ENCODE data around the gene HTRA3.

Gene HTRA3

GRCh38 chr4:8296491-8296890 is 26.9 kb downstream of the HTRA3 start:
- no peaks in the 10 kb centered on the region for H3K79me1 ChIP-seq (ENCODE audit: low read length)
- no peak overlapping the region for H2BK15ac ChIP-seq (replicated peaks; ENCODE audit: low read depth)
- no peak overlapping the region for H3K18ac ChIP-seq (ENCODE audit: low read length)
- no peaks in the 10 kb centered on the region for H3K36me3 ChIP-seq (ENCODE audit: control insufficient read depth, insufficient read depth, low read length)
- no peak overlapping the region for H3K56ac ChIP-seq (ENCODE audit: low read length)
- no peak overlapping the region for H2BK120ac ChIP-seq (ENCODE audit: low read depth, low read length)
- H3K9ac ChIP-seq (ENCODE audit: low read length): no peak overlapping the region
- no peak overlapping the region for H2BK5ac ChIP-seq (ENCODE audit: low read length)
- H3K27ac ChIP-seq (ENCODE audit: low read depth, low read length): no peak overlapping the region
- H4K8ac ChIP-seq (ENCODE audit: low read depth, low read length): no peak overlapping the region
- no peaks in the 10 kb centered on the region for H3K79me2 ChIP-seq (ENCODE audit: control insufficient read depth, insufficient read depth, low read length)
- H3K4me3 ChIP-seq (ENCODE audit: low read length): no peak overlapping the region
- DNase-seq: no peak
- H3K23ac ChIP-seq (ENCODE audit: low read length): no peak overlapping the region
- H2AK5ac ChIP-seq (ENCODE audit: low read length): no peak overlapping the region
- no peak overlapping the region for H3K4me2 ChIP-seq (ENCODE audit: low read length)
- no peaks in the 10 kb centered on the region for H3K4me1 ChIP-seq (ENCODE audit: control insufficient read depth, low read depth, low read length)
- WGBS (ENCODE audit: extremely low coverage, insufficient coverage, low lambda C conversion rate): no CpG with 5 or more reads among the region's 3 CpGs
- H3K4ac ChIP-seq (ENCODE audit: low read depth, low read length): no peak overlapping the region
- no peak overlapping the region for H4K5ac ChIP-seq (ENCODE audit: low read length)
- no peaks in the 10 kb centered on the region for H3K27me3 ChIP-seq (ENCODE audit: insufficient read depth, low read length, poor library complexity)

- Histone ChIP-seq H3K27me3 (ENCODE audit: insufficient read depth, low read length, poor library complexity) (no peaks in the 10 kb centered on the region), H3K23ac (ENCODE audit: low read length) (no peak overlapping the region), H2AK5ac (ENCODE audit: low read length) (no peak overlapping the region), H4K8ac (ENCODE audit: low read depth, low read length) (no peak overlapping the region), H3K79me1 (ENCODE audit: low read length) (no peaks in the 10 kb centered on the region), H4K5ac (ENCODE audit: low read length) (no peak overlapping the region), H3K4me1 (ENCODE audit: control insufficient read depth, low read depth, low read length) (no peaks in the 10 kb centered on the region), H3K4ac (ENCODE audit: low read depth, low read length) (no peak overlapping the region), H2BK5ac (ENCODE audit: low read length) (no peak overlapping the region), H3K79me2 (ENCODE audit: control insufficient read depth, insufficient read depth, low read length) (no peaks in the 10 kb centered on the region), H3K56ac (ENCODE audit: low read length) (no peak overlapping the region), H2BK15ac (replicated peaks; ENCODE audit: low read depth) (no peak overlapping the region), H3K27ac (ENCODE audit: low read depth, low read length) (no peak overlapping the region), H3K4me3 (ENCODE audit: low read length) (no peak overlapping the region), H2BK120ac (ENCODE audit: low read depth, low read length) (no peak overlapping the region), H3K4me2 (ENCODE audit: low read length) (no peak overlapping the region), H3K9ac (ENCODE audit: low read length) (no peak overlapping the region), H3K36me3 (ENCODE audit: control insufficient read depth, insufficient read depth, low read length) (no peaks in the 10 kb centered on the region), H3K18ac (ENCODE audit: low read length) (no peak overlapping the region)
- no peak for DNase-seq
- WGBS (ENCODE audit: extremely low coverage, insufficient coverage, low lambda C conversion rate): no CpG with 5 or more reads among the region's 9 CpGs
Observed at GRCh38 chr4:8297141-8297601, 27.6 kb downstream of the HTRA3 start.

GRCh38 chr4:8297691-8298485 is 28.3 kb downstream of the HTRA3 start:
- no peak overlapping the region for H2AK5ac ChIP-seq (ENCODE audit: low read length)
- no peak overlapping the region for H3K56ac ChIP-seq (ENCODE audit: low read length)
- no peaks in the 10 kb centered on the region for H3K4me1 ChIP-seq (ENCODE audit: control insufficient read depth, low read depth, low read length)
- no peak overlapping the region for H4K8ac ChIP-seq (ENCODE audit: low read depth, low read length)
- no peaks in the 10 kb centered on the region for H3K36me3 ChIP-seq (ENCODE audit: control insufficient read depth, insufficient read depth, low read length)
- H3K4me2 ChIP-seq (ENCODE audit: low read length): no peak overlapping the region
- H3K27ac ChIP-seq (ENCODE audit: low read depth, low read length): no peak overlapping the region
- H3K79me1 ChIP-seq (ENCODE audit: low read length): no peaks in the 10 kb centered on the region
- WGBS (ENCODE audit: extremely low coverage, insufficient coverage, low lambda C conversion rate): no CpG with 5 or more reads among the region's 20 CpGs
- H3K27me3 ChIP-seq (ENCODE audit: insufficient read depth, low read length, poor library complexity): no peaks in the 10 kb centered on the region
- DNase-seq: no peak
- H2BK5ac ChIP-seq (ENCODE audit: low read length): no peak overlapping the region
- no peak overlapping the region for H3K23ac ChIP-seq (ENCODE audit: low read length)
- H2BK120ac ChIP-seq (ENCODE audit: low read depth, low read length): no peak overlapping the region
- H2BK15ac ChIP-seq (replicated peaks; ENCODE audit: low read depth): no peak overlapping the region
- no peak overlapping the region for H4K5ac ChIP-seq (ENCODE audit: low read length)
- no peaks in the 10 kb centered on the region for H3K79me2 ChIP-seq (ENCODE audit: control insufficient read depth, insufficient read depth, low read length)
- no peak overlapping the region for H3K4me3 ChIP-seq (ENCODE audit: low read length)
- no peak overlapping the region for H3K9ac ChIP-seq (ENCODE audit: low read length)
- H3K4ac ChIP-seq (ENCODE audit: low read depth, low read length): no peak overlapping the region
- H3K18ac ChIP-seq (ENCODE audit: low read length): no peak overlapping the region

- H3K9ac ChIP-seq (ENCODE audit: low read length): no peak overlapping the region
- no peak for DNase-seq
- H3K36me3 ChIP-seq (ENCODE audit: control insufficient read depth, insufficient read depth, low read length): no peaks in the 10 kb centered on the region
- H4K8ac ChIP-seq (ENCODE audit: low read depth, low read length): no peak overlapping the region
- no peaks in the 10 kb centered on the region for H3K79me1 ChIP-seq (ENCODE audit: low read length)
- H3K4me3 ChIP-seq (ENCODE audit: low read length): no peak overlapping the region
- 100% methylated on average over 1 of the region's 1 CpG for WGBS (ENCODE audit: extremely low coverage, insufficient coverage, low lambda C conversion rate)
- H2BK5ac ChIP-seq (ENCODE audit: low read length): no peak overlapping the region
- H3K18ac ChIP-seq (ENCODE audit: low read length): no peak overlapping the region
- no peak overlapping the region for H2BK15ac ChIP-seq (replicated peaks; ENCODE audit: low read depth)
- H3K27me3 ChIP-seq (ENCODE audit: insufficient read depth, low read length, poor library complexity): no peaks in the 10 kb centered on the region
- H4K5ac ChIP-seq (ENCODE audit: low read length): no peak overlapping the region
- H3K23ac ChIP-seq (ENCODE audit: low read length): no peak overlapping the region
- no peaks in the 10 kb centered on the region for H3K79me2 ChIP-seq (ENCODE audit: control insufficient read depth, insufficient read depth, low read length)
- H3K4ac ChIP-seq (ENCODE audit: low read depth, low read length): no peak overlapping the region
- H3K27ac ChIP-seq (ENCODE audit: low read depth, low read length): no peak overlapping the region
- no peak overlapping the region for H2BK120ac ChIP-seq (ENCODE audit: low read depth, low read length)
- no peak overlapping the region for H3K56ac ChIP-seq (ENCODE audit: low read length)
- H2AK5ac ChIP-seq (ENCODE audit: low read length): no peak overlapping the region
- no peaks in the 10 kb centered on the region for H3K4me1 ChIP-seq (ENCODE audit: control insufficient read depth, low read depth, low read length)
- no peak overlapping the region for H3K4me2 ChIP-seq (ENCODE audit: low read length)
Observed at GRCh38 chr4:8300832-8301231, 31.3 kb downstream of the HTRA3 start.

GRCh38 chr4:8301851-8302730 is 32.5 kb downstream of the HTRA3 start:
- Histone ChIP-seq H2AK5ac (ENCODE audit: low read length) (no peak overlapping the region), H2BK5ac (ENCODE audit: low read length) (no peak overlapping the region), H3K27ac (ENCODE audit: low read depth, low read length) (no peak overlapping the region), H3K23ac (ENCODE audit: low read length) (no peak overlapping the region), H3K56ac (ENCODE audit: low read length) (no peak overlapping the region), H3K79me1 (ENCODE audit: low read length) (no peaks in the 10 kb centered on the region), H4K8ac (ENCODE audit: low read depth, low read length) (no peak overlapping the region), H2BK15ac (replicated peaks; ENCODE audit: low read depth) (no peak overlapping the region), H3K36me3 (ENCODE audit: control insufficient read depth, insufficient read depth, low read length) (no peaks in the 10 kb centered on the region), H2BK120ac (ENCODE audit: low read depth, low read length) (no peak overlapping the region), H3K79me2 (ENCODE audit: control insufficient read depth, insufficient read depth, low read length) (no peaks in the 10 kb centered on the region), H3K4ac (ENCODE audit: low read depth, low read length) (no peak overlapping the region), H3K4me2 (ENCODE audit: low read length) (no peak overlapping the region), H3K18ac (ENCODE audit: low read length) (no peak overlapping the region), H4K5ac (ENCODE audit: low read length) (no peak overlapping the region), H3K27me3 (ENCODE audit: insufficient read depth, low read length, poor library complexity) (no peaks in the 10 kb centered on the region), H3K4me3 (ENCODE audit: low read length) (no peak overlapping the region), H3K4me1 (ENCODE audit: control insufficient read depth, low read depth, low read length) (no peaks in the 10 kb centered on the region), H3K9ac (ENCODE audit: low read length) (no peak overlapping the region)
- DNase-seq: no peak
- WGBS (ENCODE audit: extremely low coverage, insufficient coverage, low lambda C conversion rate): no CpG with 5 or more reads among the region's 22 CpGs

Data from mesendoderm (in vitro differentiated cells).